Heart left ventricle (tissue), 16 donors: ENCODE measurements around the gene ING4. TPM values are rescaled to one million over a fixed set of nuclear protein-coding genes. Genes with fewer than 3 reads are reported as not detected.

Experiments used
- ATAC-seq, 4 donors: fragments of 200-7000 bp; cut with Tn5 transposase; one replicate each; pipeline ENCODE4 v1.9.1; 2020 to 2022; ENCODE audit warnings: moderate library complexity in 4 of 4, mild to moderate bottlenecking in 3 of 4, moderate number of reproducible peaks in 1 of 4
- DNase-seq, 5 donors: peaks; one replicate each; pipeline ENCODE4 v3.0.0-alpha.2; 2020
- H3K27ac ChIP-seq, 12 donors: fragments of 200-600 bp; sonication (generic) in 4 of 12; one replicate each; pipeline versions ENCODE4 v1.5.0 to v1.8.0; 2016 to 2022; ENCODE audit warnings: mild to moderate bottlenecking in 2 of 12
- H3K27me3 ChIP-seq, 9 donors: fragments of 200-600 bp; sonication (generic) in 2 of 9; one replicate each; pipeline versions ENCODE4 v1.5.1 to v1.8.0; 2016 to 2022; ENCODE audit warnings: mild to moderate bottlenecking in 3 of 9
- H3K36me3 ChIP-seq, 9 donors: fragments of 200-600 bp; sonication (generic) in 2 of 9; one replicate each; pipeline versions ENCODE4 v1.5.0 to v1.8.0; 2018 to 2022; ENCODE audit warnings: mild to moderate bottlenecking in 2 of 9
- H3K4me1 ChIP-seq, 12 donors: fragments of 200-600 bp; sonication (generic) in 4 of 12; one replicate each; pipeline versions ENCODE4 v1.5.0 to v1.8.0; 2016 to 2022; ENCODE audit warnings: mild to moderate bottlenecking in 3 of 12
- H3K4me3 ChIP-seq, 12 donors: fragments of 200-600 bp; sonication (generic) in 4 of 12; one replicate each; pipeline versions ENCODE4 v1.5.0 to v1.8.0; 2017 to 2022; ENCODE audit warnings: mild to moderate bottlenecking in 9 of 12, moderate library complexity in 4 of 12
- H3K9me3 ChIP-seq, 12 donors: fragments of 200-600 bp; sonication (generic) in 4 of 12; one replicate each; pipeline versions ENCODE4 v1.5.0 to v1.8.0; 2016 to 2022; ENCODE audit warnings: mild to moderate bottlenecking in 1 of 12
- CTCF ChIP-seq, 12 donors: fragments of 200-600 bp; sonication (generic) in 4 of 12; IDR thresholded peaks; one replicate each; pipeline versions ENCODE4 v1.5.0 to v1.8.0; 2018 to 2022; ENCODE audit warnings: antibody characterized with exemption in 12 of 12, mild to moderate bottlenecking in 5 of 12
- POLR2A ChIP-seq, 2 donors: fragments of 450-650 bp; IDR thresholded peaks; one replicate each; pipeline ENCODE4 v1.6.1; 2017; ENCODE audit warnings: antibody characterized with exemption in 2 of 2, mild to moderate bottlenecking in 2 of 2, moderate library complexity in 2 of 2
- WGBS, 4 donors: extraction: QIAGEN DNeasy Blood & Tissue Kit in 2 of 4; methylation state at CpG; one replicate each; pipeline versions ENCODE4 v1.1.5 to v1.1.7; 2013 to 2018; 5-methylcytosine and 5-hydroxymethylcytosine counted together
- intact Hi-C, 10 donors: fragments of 100-400 bp; cut with DNase I; formaldehyde crosslinking; loops; one replicate each; pipeline versions ENCODE4 v1.11.1 to v1.14.2; 2022
- polyA plus RNA-seq, 2 donors: library from polyadenylated mRNA; stranded (reverse); fragments of 200-250 nt; gene quantifications; one replicate each; pipeline ENCODE4 v1.2.3, GENCODE V29; 2013
- total RNA-seq, 9 donors: library from RNA; depleted of rRNA in 2 of 9; stranded (reverse); fragments of >200 nt in 2 of 9; fragmentation: NEBNext Ultra II Directional in 3 of 9; extraction: Animal tissue kit (Norgen Biotek cat#: 25700) in 3 of 9; gene quantifications; one replicate each; pipeline versions ENCODE4 v1.1.0 to v1.2.4, GENCODE V29; 2016 to 2023
- donor health status: ischemic (EF 13 %, LVEDD 7.1; RV severe dilation, severe dysfunction).
- donor health status: healthy with polysubstance abuse.
- donor health status: DM: no; HTN: yes; CAD: no.
- donor health status: DM: no; HTN: no; CAD: no.
- donor health status: ischemic (EF 25% LVEDD 6.9; RV normal size, moderate dysfunction).
- donor health status: ischemic (EF 25% LVEDD 5.7; RV mildly dilated, moderate dysfunction).
- donor health status: healthy.
- donor health status: DM: yes; HTN: yes; CAD: no.
- donor health status: ischemic (EF 35%, LVEDD 5.7; RV mildly dilated, moderate dysfunction).
- donor health status: nonischemic (EF 11% LVEDD 7.7; RV severe dilation, severe dysfunction).
- donor health status: DM: yes; HTN: yes; CAD: no.
- donor health status: PGD.
- donor health status: ischemic (EF 29% LVEDD 5.4; RV normal size, mild dysfunction).
- donor health status: nonischemic (EF 23%, LVEDD 6.1; RV moderate dilation, normal function).

Gene ING4
- total and polyA plus RNA-seq, 11 donors, result 14.6 to 39.0 (median 23.6) TPM

GRCh38 chr12:6603095-6603567, 59.8 kb downstream of the ING4 start:
- TF ChIP-seq CTCF (IDR thresholded peaks at IDR 0.05) (no peak), POLR2A (IDR thresholded peaks at IDR 0.05) (no peak)

GRCh38 chr12:6602526-6602925, 60.4 kb downstream of the ING4 start:
- TF ChIP-seq POLR2A (IDR thresholded peaks at IDR 0.05) (no peak), CTCF (IDR thresholded peaks at IDR 0.05) (no peak)
- ATAC-seq (no peak), DNase-seq (no peak)
- 30 to 44% (median 41%) methylated on average over 3 of the region's 3 CpGs for WGBS, 4 donors
- Histone ChIP-seq H3K27ac (peak overlapping the region in 10 of 12 donors; percentile 2 to 100 (median 49)), H3K9me3 (no peaks in the 10 kb centered on the region), H3K27me3 (no peaks in the 10 kb centered on the region), H3K36me3 (peaks cover 0 to 69% (median 53%) of the 10 kb centered on the region in 9 donors), H3K4me1 (peaks cover 9 to 43% (median 40%) of the 10 kb centered on the region in 12 donors), H3K4me3 (peak overlapping the region in 2 of 12 donors; percentile 25 to 80)
- intact Hi-C loops, result loop anchor here in 3 of 10 donors (5.0 kb wide), 2 partner anchors 35 to 40 kb away; partner anchors contain the start of gene NOP2 (in 2 of the 3)

More at GRCh38 chr12:6603095-6603567, 59.8 kb downstream of the ING4 start:
- Histone ChIP-seq H3K4me1 (peaks cover 9 to 48% (median 41%) of the 10 kb centered on the region in 12 donors), H3K36me3 (peaks cover 0 to 63% (median 47%) of the 10 kb centered on the region in 9 donors), H3K27ac (peak overlapping the region in 10 of 12 donors; percentile 30 to 100 (median 54)), H3K4me3 (peak overlapping the region in 8 of 12 donors; percentile 10 to 97 (median 52)), H3K9me3 (peaks cover 0 to under 1% (median 0%) of the 10 kb centered on the region in 12 donors), H3K27me3 (no peaks in the 10 kb centered on the region)
- intact Hi-C loops, result loop anchor here in 3 of 10 donors (5.0 kb wide), 2 partner anchors 36 to 41 kb away; partner anchors contain the start of gene NOP2 (in 2 of the 3)
- peak; percentile 64 to 80 (median 77) for DNase-seq
- 17 to 26% (median 22%) methylated on average over 5 to 6 of the region's 6 CpGs for WGBS, 4 donors
- peak in 2 of 4 donors; percentile 2 to 10 for ATAC-seq

Other genes with a start within 250 kb of the ING4 start
- gene CD27, start 218.2 kb downstream of the ING4 start, total RNA-seq, result 1 to 10 TPM in 1 of 9 donors, under 1 TPM in 3, not detected in 5; 0.27 to 5.3 (median 0.42) TPM
- under 1 TPM in 1 of 2 donors, not detected in 1; 0.19 TPM for gene CD27, start 218.2 kb downstream of the ING4 start, polyA plus RNA-seq
- gene TAPBPL, start 211.1 kb downstream of the ING4 start, total RNA-seq, result 10 to 100 TPM in 8 of 9 donors, 1 to 10 TPM in 1; 6.9 to 55.6 (median 14.1) TPM
- 10 to 100 TPM in 1 of 2 donors, 1 to 10 TPM in 1; 5.4 to 10.2 TPM for gene TAPBPL, start 211.1 kb downstream of the ING4 start, polyA plus RNA-seq
- 1 to 10 TPM; 2.1 to 8.3 (median 3.4) TPM for gene VAMP1, start 192.4 kb downstream of the ING4 start, total RNA-seq
- 1 to 10 TPM; 2.7 to 6.2 TPM for gene VAMP1, start 192.4 kb downstream of the ING4 start, polyA plus RNA-seq
- gene MRPL51, start 169.9 kb downstream of the ING4 start, total RNA-seq, result 100 to 1,000 TPM in 8 of 9 donors, 10 to 100 TPM in 1; 95.6 to 300 (median 228) TPM
- 100 to 1,000 TPM; 164 to 210 TPM for gene MRPL51, start 169.9 kb downstream of the ING4 start, polyA plus RNA-seq
- gene NCAPD2, start 169.0 kb downstream of the ING4 start, total RNA-seq, result 10 to 100 TPM in 8 of 9 donors, 1 to 10 TPM in 1; 8.4 to 22.4 (median 11.3) TPM
- gene NCAPD2, start 169.0 kb downstream of the ING4 start, polyA plus RNA-seq, result 1 to 10 TPM; 3.3 to 8.1 TPM
- 1,000 to 10,000 TPM; 3,379 to 7,430 (median 4,887) TPM for gene GAPDH, start 128.6 kb downstream of the ING4 start, total RNA-seq
- gene GAPDH, start 128.6 kb downstream of the ING4 start, polyA plus RNA-seq, result 1,000 to 10,000 TPM; 4,589 to 6,374 TPM
- 10 to 100 TPM; 13.2 to 27.5 (median 15.0) TPM for gene IFFO1, start 107.1 kb downstream of the ING4 start, total RNA-seq
- 10 to 100 TPM; 10.3 to 15.4 TPM for gene IFFO1, start 107.1 kb downstream of the ING4 start, polyA plus RNA-seq
- gene NOP2, start 94.8 kb downstream of the ING4 start, total RNA-seq, result 10 to 100 TPM; 12.9 to 23.8 (median 16.5) TPM
- 10 to 100 TPM; 15.4 to 30.1 TPM for gene NOP2, start 94.8 kb downstream of the ING4 start, polyA plus RNA-seq
- gene CHD4, start 55.7 kb downstream of the ING4 start, total RNA-seq, result 100 to 1,000 TPM; 131 to 237 (median 160) TPM
- gene CHD4, start 55.7 kb downstream of the ING4 start, polyA plus RNA-seq, result 100 to 1,000 TPM; 144 to 189 TPM
- gene LPAR5, start 27.2 kb downstream of the ING4 start, total RNA-seq, result 10 to 100 TPM in 1 of 9 donors, 1 to 10 TPM in 8; 3.7 to 11.7 (median 4.8) TPM
- gene LPAR5, start 27.2 kb downstream of the ING4 start, polyA plus RNA-seq, result 1 to 10 TPM; 3.5 to 4.7 TPM
- 1 to 10 TPM in 4 of 9 donors, under 1 TPM in 4, not detected in 1; 0.32 to 7.2 (median 0.99) TPM for gene ACRBP, start 15.7 kb downstream of the ING4 start, total RNA-seq
- under 1 TPM; 0.34 to 0.60 TPM for gene ACRBP, start 15.7 kb downstream of the ING4 start, polyA plus RNA-seq
- 10 to 100 TPM; 19.4 to 38.1 (median 25.2) TPM for gene ZNF384, start 26.3 kb upstream of the ING4 start, total RNA-seq
- gene ZNF384, start 26.3 kb upstream of the ING4 start, polyA plus RNA-seq, result 10 to 100 TPM; 15.0 to 29.7 TPM
- under 1 TPM in 3 of 9 donors, not detected in 6; 0.11 to 0.32 (median 0.22) TPM for gene PIANP, start 37.7 kb upstream of the ING4 start, total RNA-seq
- under 1 TPM; 0.15 to 0.28 TPM for gene PIANP, start 37.7 kb upstream of the ING4 start, polyA plus RNA-seq
- 10 to 100 TPM; 56.7 to 96.4 (median 82.6) TPM for gene COPS7A, start 60.9 kb upstream of the ING4 start, total RNA-seq
- 100 to 1,000 TPM in 1 of 2 donors, 10 to 100 TPM in 1; 54.1 to 108 TPM for gene COPS7A, start 60.9 kb upstream of the ING4 start, polyA plus RNA-seq
- 100 to 1,000 TPM; 126 to 207 (median 152) TPM for gene MLF2, start 90.0 kb upstream of the ING4 start, total RNA-seq
- gene MLF2, start 90.0 kb upstream of the ING4 start, polyA plus RNA-seq, result 100 to 1,000 TPM; 136 to 231 TPM
- 100 to 1,000 TPM in 5 of 9 donors, 10 to 100 TPM in 4; 72.9 to 227 (median 100) TPM for gene PTMS, start 103.2 kb upstream of the ING4 start, total RNA-seq
- 100 to 1,000 TPM; 274 to 331 TPM for gene PTMS, start 103.2 kb upstream of the ING4 start, polyA plus RNA-seq
- gene LAG3, start 109.4 kb upstream of the ING4 start, total RNA-seq, result 1 to 10 TPM in 2 of 9 donors, under 1 TPM in 3, not detected in 4; 0.10 to 1.5 (median 0.43) TPM
- gene LAG3, start 109.4 kb upstream of the ING4 start, polyA plus RNA-seq, result under 1 TPM; 0.03 to 0.34 TPM
- 10 to 100 TPM in 2 of 9 donors, 1 to 10 TPM in 7; 3.0 to 71.9 (median 5.4) TPM for gene CD4, start 126.4 kb upstream of the ING4 start, total RNA-seq
- 1 to 10 TPM; 1.1 to 3.2 TPM for gene CD4, start 126.4 kb upstream of the ING4 start, polyA plus RNA-seq
- gene GPR162, start 158.7 kb upstream of the ING4 start, total RNA-seq, result 1 to 10 TPM; 1.8 to 5.2 (median 2.9) TPM
- gene GPR162, start 158.7 kb upstream of the ING4 start, polyA plus RNA-seq, result 1 to 10 TPM; 4.4 to 7.7 TPM
- gene P3H3, start 165.3 kb upstream of the ING4 start, total RNA-seq, result 10 to 100 TPM in 7 of 9 donors, 1 to 10 TPM in 2; 4.2 to 26.7 (median 16.6) TPM
- gene P3H3, start 165.3 kb upstream of the ING4 start, polyA plus RNA-seq, result 10 to 100 TPM; 11.5 to 29.9 TPM
- 10 to 100 TPM in 2 of 9 donors, 1 to 10 TPM in 6, under 1 TPM in 1; 0.64 to 12.4 (median 6.2) TPM for gene GNB3, start 177.8 kb upstream of the ING4 start, total RNA-seq
- gene GNB3, start 177.8 kb upstream of the ING4 start, polyA plus RNA-seq, result 1 to 10 TPM; 1.9 to 6.2 TPM
- gene CDCA3, start 188.2 kb upstream of the ING4 start, total RNA-seq, result 1 to 10 TPM in 1 of 9 donors, under 1 TPM in 7, not detected in 1; 0.44 to 8.3 (median 0.96) TPM
- under 1 TPM; 0.42 to 0.65 TPM for gene CDCA3, start 188.2 kb upstream of the ING4 start, polyA plus RNA-seq
- gene USP5, start 189.0 kb upstream of the ING4 start, total RNA-seq, result 10 to 100 TPM; 42.0 to 96.8 (median 61.6) TPM
- 10 to 100 TPM; 23.4 to 52.8 TPM for gene USP5, start 189.0 kb upstream of the ING4 start, polyA plus RNA-seq
- 1,000 to 10,000 TPM in 1 of 9 donors, 100 to 1,000 TPM in 8; 600 to 1,024 (median 730) TPM for gene TPI1, start 204.4 kb upstream of the ING4 start, total RNA-seq
- 1,000 to 10,000 TPM in 1 of 2 donors, 100 to 1,000 TPM in 1; 648 to 1,605 TPM for gene TPI1, start 204.4 kb upstream of the ING4 start, polyA plus RNA-seq
- gene SPSB2, start 210.2 kb upstream of the ING4 start, total RNA-seq, result 1 to 10 TPM; 2.3 to 6.6 (median 3.1) TPM
- gene SPSB2, start 210.2 kb upstream of the ING4 start, polyA plus RNA-seq, result 1 to 10 TPM; 4.4 to 4.6 TPM
- gene LRRC23, start 241.7 kb upstream of the ING4 start, total RNA-seq, result 10 to 100 TPM in 5 of 9 donors, 1 to 10 TPM in 4; 8.2 to 15.1 (median 10.3) TPM
- 10 to 100 TPM; 14.8 to 15.3 TPM for gene LRRC23, start 241.7 kb upstream of the ING4 start, polyA plus RNA-seq